Uterus (tissue), 4 donors: ENCODE results near the gene HSD11B1. TPM values are rescaled to one million over a fixed set of nuclear protein-coding genes. Genes with fewer than 3 reads are reported as not detected.
"Not testable (repeated sequence)": the region's sequence is repeated elsewhere in the genome, so short reads cannot be mapped to it uniquely, and the experiment has no call there.

ENCODE experiments used
- DNase-seq, 2 donors: peaks; one replicate each; pipeline ENCODE4 v3.0.0-alpha.2; 2019 to 2020
- H3K27ac ChIP-seq, 2 donors: fragments of 200-600 bp; sonication (generic); 1 replicate in 1 of 2; 2 replicates in 1 of 2; pipeline ENCODE4 v1.5.1; 2016 to 2018
- H3K27me3 ChIP-seq, 2 donors: fragments of 200-600 bp; sonication (generic); one replicate each; pipeline ENCODE4 v1.5.1; 2018 to 2019; ENCODE audit warnings: control low read depth in 1 of 2
- H3K36me3 ChIP-seq, 2 donors: fragments of 200-600 bp; sonication (generic); one replicate each; pipeline ENCODE4 v1.5.1; 2019; ENCODE audit warnings: control low read depth in 1 of 2
- H3K4me1 ChIP-seq, 2 donors: fragments of 200-600 bp; sonication (generic); one replicate each; pipeline ENCODE4 v1.5.1; 2018 to 2019; ENCODE audit warnings: control low read depth in 1 of 2
- H3K4me3 ChIP-seq, 2 donors: fragments of 200-600 bp; sonication (generic); 1 replicate in 1 of 2; 2 replicates in 1 of 2; pipeline ENCODE4 v1.5.1; 2018 to 2019; ENCODE audit warnings: mild to moderate bottlenecking in 1 of 2
- H3K9me3 ChIP-seq, 2 donors: fragments of 200-600 bp; sonication (generic); one replicate each; pipeline ENCODE4 v1.5.1; 2019; ENCODE audit warnings: control low read depth in 1 of 2
- CTCF ChIP-seq, 4 experiments: fragments of 200-600 bp in 2 of 4; fragments of 450-650 bp in 2 of 4; sonication (generic) in 2 of 4; IDR thresholded peaks; one replicate each; pipeline ENCODE4 v1.5.1; 2016 to 2019; ENCODE audit warnings: antibody characterized with exemption in 4 of 4, mild to moderate bottlenecking in 2 of 4, moderate library complexity in 1 of 4
- POLR2A ChIP-seq, 2 donors: fragments of 450-650 bp; IDR thresholded peaks; one replicate each; pipeline ENCODE4 v1.6.1; 2016; ENCODE audit warnings: antibody characterized with exemption in 2 of 2, mild to moderate bottlenecking in 1 of 2, moderate library complexity in 1 of 2
- intact Hi-C: fragments of 100-400 bp; cut with DNase I; formaldehyde crosslinking; loops from one replicate; pipeline ENCODE4 v1.15.1; 2023; ENCODE audit warnings: low total_unique reads
- total RNA-seq, 4 donors: library from RNA; depleted of rRNA in 3 of 4; stranded (reverse); fragments of >200 nt in 3 of 4; gene quantifications; one replicate each; pipeline versions ENCODE4 v1.1.0 to v1.2.4, GENCODE V29; 2014 to 2023
- donor health status: DM: yes; HTN: yes; CAD: no.

The HSD11B1 gene
- total RNA-seq, 4 donors from 2014 or later, result 0.59 to 12.8 (median 2.2) TPM

- TF ChIP-seq CTCF (IDR thresholded peaks at IDR 0.05) (no peak), POLR2A (IDR thresholded peaks at IDR 0.05) (no peak)
- Histone ChIP-seq H3K27me3 (no peaks in the 10 kb centered on the region), H3K36me3 (no peaks in the 10 kb centered on the region), H3K27ac (no peak overlapping the region), H3K9me3 (no peaks in the 10 kb centered on the region), H3K4me1 (no peaks in the 10 kb centered on the region), H3K4me3 (no peak overlapping the region)
- no peak for DNase-seq
- intact Hi-C loops, result no loop called here
Observed at GRCh38 chr1:209691237-209691636, 13.4 kb upstream of the HSD11B1 start.

DNA sequence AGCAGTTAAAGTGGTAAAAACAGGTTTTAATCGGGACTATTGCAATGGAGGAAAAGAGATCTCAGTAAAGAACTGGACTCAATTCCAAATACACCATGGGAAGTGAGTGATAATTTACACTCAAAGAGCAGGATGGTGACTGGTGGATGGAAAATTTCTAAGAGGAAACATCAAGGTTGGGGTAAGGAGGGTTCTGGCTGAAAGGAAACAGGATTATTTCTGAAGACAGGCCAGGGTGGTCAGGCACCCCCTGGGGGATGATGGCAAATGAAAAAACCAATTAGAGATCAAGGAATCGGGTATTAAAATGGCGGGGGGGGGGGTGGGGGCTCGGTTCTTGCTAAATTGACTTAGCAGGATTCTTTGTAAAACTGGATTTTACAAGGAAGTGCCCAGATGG is 12.3 kb upstream of the HSD11B1 start:
- Histone ChIP-seq H3K27ac (peak overlapping the region in 1 of 2 donors; percentile 10), H3K4me3 (no peak overlapping the region), H3K36me3 (no peaks in the 10 kb centered on the region), H3K9me3 (no peaks in the 10 kb centered on the region), H3K4me1 (no peaks in the 10 kb centered on the region), H3K27me3 (no peaks in the 10 kb centered on the region)
- no peak for DNase-seq
- TF ChIP-seq CTCF (IDR thresholded peaks at IDR 0.05) (no peak), POLR2A (IDR thresholded peaks at IDR 0.05) (no peak)
- intact Hi-C loops, result no loop called here

GRCh38 chr1:209692745-209693504 is 11.7 kb upstream of the HSD11B1 start:
- TF ChIP-seq POLR2A (IDR thresholded peaks at IDR 0.05) (no peak), CTCF (IDR thresholded peaks at IDR 0.05) (peak; percentile 72 to 86 (median 78))
- H3K27me3 ChIP-seq, result no peaks in the 10 kb centered on the region
- DNase-seq, result peak; percentile 74
- no peaks in the 10 kb centered on the region for H3K4me1 ChIP-seq
- H3K36me3 ChIP-seq, result no peaks in the 10 kb centered on the region
- no peak overlapping the region for H3K4me3 ChIP-seq
- H3K27ac ChIP-seq, result peak overlapping the region in 1 of 2 donors; percentile 10
- intact Hi-C loops, result no loop called here
- no peaks in the 10 kb centered on the region for H3K9me3 ChIP-seq

DNA sequence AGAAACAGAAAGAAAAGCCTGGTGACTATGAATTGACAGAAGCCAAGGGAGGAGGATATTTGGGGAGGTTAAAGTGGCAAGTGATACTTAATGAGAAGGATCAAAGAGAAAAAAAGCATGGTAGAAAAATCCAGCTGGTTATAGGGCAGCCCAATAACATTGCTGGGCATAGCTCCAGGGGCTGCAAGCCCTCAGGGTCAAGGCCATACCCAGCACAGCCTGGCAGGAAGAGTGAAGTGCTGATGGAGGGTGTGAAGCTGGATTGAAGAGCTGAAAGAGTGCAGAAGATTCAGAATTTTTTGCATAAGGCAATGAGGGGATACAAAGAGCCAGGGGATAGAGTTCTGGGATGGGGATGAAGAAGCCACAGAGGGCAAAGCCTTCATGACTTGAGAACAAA is 8.0 kb upstream of the HSD11B1 start:
- Histone ChIP-seq H3K9me3 (no peaks in the 10 kb centered on the region), H3K36me3 (no peaks in the 10 kb centered on the region), H3K27ac (no peak overlapping the region), H3K27me3 (no peaks in the 10 kb centered on the region), H3K4me1 (no peaks in the 10 kb centered on the region), H3K4me3 (no peak overlapping the region)
- DNase-seq, result no peak
- intact Hi-C loops, result no loop called here
- TF ChIP-seq POLR2A (IDR thresholded peaks at IDR 0.05) (no peak), CTCF (IDR thresholded peaks at IDR 0.05) (no peak)

DNA sequence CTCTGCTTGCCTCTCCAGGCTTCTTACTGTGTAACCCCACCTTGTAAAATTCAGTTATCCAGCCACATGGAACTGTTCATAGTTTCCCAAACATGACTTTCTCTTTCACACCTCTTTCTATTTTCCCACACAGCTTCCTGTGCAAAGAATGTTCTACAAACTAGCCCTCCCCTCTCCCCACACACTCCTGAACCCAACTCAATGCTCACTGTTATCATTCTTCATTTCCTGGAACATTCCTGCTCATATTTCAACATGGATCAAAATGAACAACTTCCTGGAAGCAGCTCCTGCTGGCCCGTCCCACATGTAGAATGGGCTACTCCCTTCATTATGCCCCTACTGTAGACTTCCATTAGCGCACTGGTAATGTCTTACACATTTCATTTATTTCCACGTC is 7.5 kb upstream of the HSD11B1 start:
- intact Hi-C loops, result no loop called here
- Histone ChIP-seq H3K9me3 (no peaks in the 10 kb centered on the region), H3K27me3 (no peaks in the 10 kb centered on the region), H3K4me1 (no peaks in the 10 kb centered on the region), H3K27ac (no peak overlapping the region), H3K4me3 (no peak overlapping the region), H3K36me3 (no peaks in the 10 kb centered on the region)
- no peak for TF ChIP-seq POLR2A (IDR thresholded peaks at IDR 0.05)
- no peak for TF ChIP-seq CTCF (IDR thresholded peaks at IDR 0.05)
- DNase-seq, result no peak

GRCh38 chr1:209700686-209701085 is 4.0 kb upstream of the HSD11B1 start:
- H3K4me3 ChIP-seq, H3K36me3 ChIP-seq, H3K27ac ChIP-seq, H3K27me3 ChIP-seq, H3K4me1 ChIP-seq, intact Hi-C loops, DNase-seq, H3K9me3 ChIP-seq: not testable (repeated sequence)
